DND-41 (cell line): ENCODE results near the gene MDM2.

ENCODE experiments used
- ATAC-seq: fragments of 200-7000 bp; cut with Tn5 transposase; 3 replicates; pipeline ENCODE4 v1.9.1; 2021; ENCODE audit warnings: low read depth; ENCODE audit not compliant: insufficient read depth
- DNase-seq: peaks from one replicate; pipeline ENCODE4 v3.0.0-alpha.2; 2020
- H2AFZ ChIP-seq: 2 replicates; pipeline ENCODE4 v1.6.0; 2012; ENCODE audit warnings: low read depth, low read length
- H3K27ac ChIP-seq: 2 replicates; pipeline ENCODE4 v1.5.1; 2012; ENCODE audit warnings: low read length, inconsistent platforms
- H3K27me3 ChIP-seq: fragments of 200-600 bp; sonication (generic); 2 replicates; pipeline ENCODE4 v1.6.0; 2012; ENCODE audit warnings: low read length, mild to moderate bottlenecking, inconsistent platforms; ENCODE audit not compliant: insufficient read depth, poor library complexity
- H3K36me3 ChIP-seq: 2 replicates; pipeline ENCODE4 v1.5.1; 2012; ENCODE audit warnings: low read length, inconsistent platforms; ENCODE audit not compliant: insufficient read depth
- H3K4me1 ChIP-seq: 2 replicates; pipeline ENCODE4 v1.5.1; 2012; ENCODE audit warnings: mild to moderate bottlenecking, low read length; ENCODE audit not compliant: insufficient read depth
- H3K4me2 ChIP-seq: 2 replicates; pipeline ENCODE4 v1.6.0; 2012; ENCODE audit warnings: mild to moderate bottlenecking, moderate library complexity, low read length, inconsistent platforms; ENCODE audit not compliant: insufficient read depth
- H3K4me3 ChIP-seq, 2 experiments: fragments of 200-600 bp in 1 of 2; shearing (Covaris generic) in 1 of 2; 2 replicates each; pipeline ENCODE4 v1.5.1; 2012 to 2016; ENCODE audit warnings: inconsistent platforms in 2 of 2, low read length in 2 of 2, mild to moderate bottlenecking in 2 of 2, low read depth in 1 of 2, moderate library complexity in 1 of 2
- H3K79me2 ChIP-seq: 2 replicates; pipeline ENCODE4 v1.6.0; 2012; ENCODE audit warnings: low read length, inconsistent platforms; ENCODE audit not compliant: insufficient read depth
- H3K9ac ChIP-seq: 2 replicates; pipeline ENCODE4 v1.6.0; 2012; ENCODE audit warnings: low read depth, mild to moderate bottlenecking, inconsistent platforms, low read length, moderate library complexity
- H3K9me3 ChIP-seq: 2 replicates; pipeline ENCODE4 v1.5.1; 2012; ENCODE audit warnings: low read length, moderate library complexity, mild to moderate bottlenecking, inconsistent platforms; ENCODE audit not compliant: insufficient read depth, severe bottlenecking
- H4K20me1 ChIP-seq: 2 replicates; pipeline ENCODE4 v1.6.0; 2012; ENCODE audit warnings: low read length; ENCODE audit not compliant: insufficient read depth
- EZH2 ChIP-seq: IDR thresholded peaks from 3 replicates; pipeline ENCODE4 v1.6.1; 2012; ENCODE audit warnings: borderline replicate concordance, low read depth, mild to moderate bottlenecking, moderate library complexity, low read length, inconsistent platforms; ENCODE audit not compliant: severe bottlenecking
- TF ChIP-seq, protein P1 (sequence below): IDR thresholded peaks from 2 replicates; pipeline ENCODE4 v1.5.1; 2012; ENCODE audit warnings: borderline replicate concordance, low read length, moderate library complexity, mild to moderate bottlenecking; ENCODE audit not compliant: poor library complexity, severe bottlenecking; ENCODE audit errors: extremely low read depth

Gene MDM2

DNA sequence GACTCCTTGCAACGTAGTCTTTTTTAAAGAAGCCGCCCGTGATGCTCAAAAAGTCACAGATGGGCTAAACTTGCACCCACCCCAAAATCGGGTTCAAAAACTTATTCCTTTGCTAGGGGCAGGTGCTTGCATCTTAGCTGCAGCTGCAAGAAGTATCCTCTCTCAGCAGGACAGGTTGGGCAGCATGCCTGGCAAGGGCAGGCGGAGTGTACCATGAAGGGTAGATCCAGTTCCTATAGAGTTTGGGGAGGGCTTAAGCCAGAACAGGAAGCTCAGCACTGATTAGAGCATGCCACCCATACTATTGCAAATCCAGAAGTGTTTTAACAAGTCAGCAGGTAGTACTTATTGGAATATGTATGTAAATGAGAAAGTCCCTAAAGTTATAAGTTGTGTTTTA is 76.3 kb downstream of the MDM2 start:
- no peaks in the 10 kb centered on the region for H3K79me2 ChIP-seq
- no peak for ATAC-seq
- no peak overlapping the region for H3K4me2 ChIP-seq
- no peaks in the 10 kb centered on the region for H3K36me3 ChIP-seq
- no peak for TF ChIP-seq EZH2
- TF ChIP-seq, protein P1, sequence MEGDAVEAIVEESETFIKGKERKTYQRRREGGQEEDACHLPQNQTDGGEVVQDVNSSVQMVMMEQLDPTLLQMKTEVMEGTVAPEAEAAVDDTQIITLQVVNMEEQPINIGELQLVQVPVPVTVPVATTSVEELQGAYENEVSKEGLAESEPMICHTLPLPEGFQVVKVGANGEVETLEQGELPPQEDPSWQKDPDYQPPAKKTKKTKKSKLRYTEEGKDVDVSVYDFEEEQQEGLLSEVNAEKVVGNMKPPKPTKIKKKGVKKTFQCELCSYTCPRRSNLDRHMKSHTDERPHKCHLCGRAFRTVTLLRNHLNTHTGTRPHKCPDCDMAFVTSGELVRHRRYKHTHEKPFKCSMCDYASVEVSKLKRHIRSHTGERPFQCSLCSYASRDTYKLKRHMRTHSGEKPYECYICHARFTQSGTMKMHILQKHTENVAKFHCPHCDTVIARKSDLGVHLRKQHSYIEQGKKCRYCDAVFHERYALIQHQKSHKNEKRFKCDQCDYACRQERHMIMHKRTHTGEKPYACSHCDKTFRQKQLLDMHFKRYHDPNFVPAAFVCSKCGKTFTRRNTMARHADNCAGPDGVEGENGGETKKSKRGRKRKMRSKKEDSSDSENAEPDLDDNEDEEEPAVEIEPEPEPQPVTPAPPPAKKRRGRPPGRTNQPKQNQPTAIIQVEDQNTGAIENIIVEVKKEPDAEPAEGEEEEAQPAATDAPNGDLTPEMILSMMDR = no peak
- H4K20me1 ChIP-seq = no peaks in the 10 kb centered on the region
- H3K27me3 ChIP-seq = no peaks in the 10 kb centered on the region
- H3K4me3 ChIP-seq = no peak overlapping the region
- DNase-seq = no peak
- H3K9me3 ChIP-seq = no peaks in the 10 kb centered on the region
- H2AFZ ChIP-seq = no peak overlapping the region
- H3K9ac ChIP-seq = no peak overlapping the region
- no peak overlapping the region for H3K27ac ChIP-seq
- H3K4me1 ChIP-seq = no peaks in the 10 kb centered on the region

DNA sequence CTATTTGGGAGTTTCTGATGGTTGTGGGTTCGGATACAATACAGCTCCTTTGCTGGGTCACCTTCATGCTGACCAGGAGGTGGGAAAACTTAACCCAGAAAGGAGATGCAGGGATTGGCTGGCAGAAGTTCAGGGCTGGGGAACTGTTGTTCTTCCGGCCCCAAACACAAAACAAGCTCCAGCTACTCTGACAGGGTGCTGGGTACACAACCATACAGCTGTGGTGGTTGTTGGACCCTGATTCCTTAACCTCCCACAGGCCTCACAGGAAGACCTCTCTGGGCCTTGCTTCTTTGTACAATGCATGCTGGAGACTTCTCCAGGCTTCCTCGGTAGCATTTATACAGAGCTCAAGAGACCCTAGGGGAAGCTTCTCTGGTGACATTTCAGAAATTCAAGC is 77.4 kb downstream of the MDM2 start:
- TF ChIP-seq, protein P1 = no peak
- TF ChIP-seq EZH2 = no peak
- Histone ChIP-seq H4K20me1 (no peaks in the 10 kb centered on the region), H3K36me3 (no peaks in the 10 kb centered on the region), H3K27me3 (no peaks in the 10 kb centered on the region), H3K4me3 (no peak overlapping the region), H3K9ac (no peak overlapping the region), H3K9me3 (no peaks in the 10 kb centered on the region), H3K4me2 (no peak overlapping the region), H2AFZ (no peak overlapping the region), H3K4me1 (no peaks in the 10 kb centered on the region; the same call in 1 of the 2 replicates), H3K27ac (no peak overlapping the region), H3K79me2 (no peaks in the 10 kb centered on the region)
- no peak for DNase-seq
- no peak for ATAC-seq

DNA sequence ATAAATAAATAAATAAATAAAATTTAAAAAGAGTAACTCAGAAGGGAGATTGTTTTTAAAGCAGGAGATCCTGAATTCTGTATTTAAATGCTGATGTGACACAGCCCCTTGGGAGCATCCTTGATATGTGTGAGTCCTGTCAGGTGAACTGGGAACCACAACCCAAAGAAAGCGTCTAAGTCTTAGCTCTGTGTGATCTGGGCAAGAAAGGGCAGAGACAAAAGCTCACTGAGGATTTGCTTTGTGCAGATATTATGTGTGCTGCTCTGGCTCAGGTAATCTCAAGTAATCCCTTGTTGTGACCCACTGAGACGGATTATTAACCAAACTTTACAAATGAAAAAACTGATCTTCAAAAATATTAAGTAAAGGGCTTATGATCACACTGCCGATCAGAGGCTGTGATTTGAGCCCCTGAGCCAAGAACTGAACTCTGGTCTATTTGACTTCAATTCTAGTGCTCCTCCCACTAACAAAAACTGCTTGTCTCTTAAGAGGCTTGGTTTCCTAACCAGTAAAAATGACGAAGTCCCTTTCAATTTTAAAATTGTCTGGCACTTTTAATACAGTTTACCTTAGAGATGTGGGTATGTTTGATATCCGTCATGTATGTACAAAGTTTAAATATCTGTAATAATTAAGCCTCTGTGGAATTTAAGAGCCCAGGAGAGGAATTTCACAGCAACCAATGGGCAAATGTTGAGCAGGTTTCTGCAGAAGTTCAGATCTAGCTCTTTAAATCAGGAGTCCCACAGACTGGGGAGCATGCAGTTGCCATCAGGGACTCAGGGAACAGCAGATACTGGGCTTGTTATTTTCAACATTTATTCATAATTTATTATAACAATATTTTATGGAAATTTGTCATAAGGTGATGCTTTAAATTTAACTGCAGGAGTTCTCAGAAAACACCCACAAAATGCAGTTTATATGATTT is 78.9 kb downstream of the MDM2 start:
- Histone ChIP-seq H3K4me2 (no peak overlapping the region), H3K79me2 (no peaks in the 10 kb centered on the region), H3K27ac (no peak overlapping the region), H4K20me1 (no peaks in the 10 kb centered on the region), H2AFZ (no peak overlapping the region), H3K4me1 (no peaks in the 10 kb centered on the region; the same call in 1 of the 2 replicates), H3K27me3 (no peaks in the 10 kb centered on the region), H3K9ac (no peak overlapping the region), H3K36me3 (no peaks in the 10 kb centered on the region), H3K9me3 (no peaks in the 10 kb centered on the region), H3K4me3 (no peak overlapping the region)
- TF ChIP-seq EZH2 = no peak
- TF ChIP-seq, protein P1 = no peak
- no peak for DNase-seq
- ATAC-seq = no peak
